ENCODE results near the gene PRKCE.
A peak's percentile ranks its signal among the peaks of the same experiment; 100 is the strongest.

DNA sequence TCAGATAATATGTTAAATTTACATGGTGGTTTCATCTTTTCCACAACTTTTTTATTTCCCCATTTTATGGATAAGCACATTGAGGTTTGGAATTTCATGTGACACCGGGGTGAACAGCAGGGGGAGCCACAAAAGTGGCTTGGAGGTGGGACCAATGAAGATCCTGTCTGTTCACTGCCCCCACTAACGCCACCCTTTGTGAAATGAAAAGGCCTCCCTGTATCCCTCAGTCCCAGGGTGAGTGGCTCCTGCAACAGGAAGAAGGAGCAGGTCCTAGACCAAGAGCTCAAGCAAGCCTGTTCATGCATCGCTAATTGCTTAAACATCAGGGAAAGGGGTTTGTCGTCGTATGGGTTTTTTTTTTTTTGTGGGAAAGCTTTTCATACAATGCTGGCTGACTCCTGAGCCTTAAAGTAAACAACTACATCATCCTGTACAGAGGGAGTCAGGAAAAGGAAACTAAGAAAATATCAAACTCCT, 377.9 kb downstream of the PRKCE start:
- TF ChIP-seq, protein P1, sequence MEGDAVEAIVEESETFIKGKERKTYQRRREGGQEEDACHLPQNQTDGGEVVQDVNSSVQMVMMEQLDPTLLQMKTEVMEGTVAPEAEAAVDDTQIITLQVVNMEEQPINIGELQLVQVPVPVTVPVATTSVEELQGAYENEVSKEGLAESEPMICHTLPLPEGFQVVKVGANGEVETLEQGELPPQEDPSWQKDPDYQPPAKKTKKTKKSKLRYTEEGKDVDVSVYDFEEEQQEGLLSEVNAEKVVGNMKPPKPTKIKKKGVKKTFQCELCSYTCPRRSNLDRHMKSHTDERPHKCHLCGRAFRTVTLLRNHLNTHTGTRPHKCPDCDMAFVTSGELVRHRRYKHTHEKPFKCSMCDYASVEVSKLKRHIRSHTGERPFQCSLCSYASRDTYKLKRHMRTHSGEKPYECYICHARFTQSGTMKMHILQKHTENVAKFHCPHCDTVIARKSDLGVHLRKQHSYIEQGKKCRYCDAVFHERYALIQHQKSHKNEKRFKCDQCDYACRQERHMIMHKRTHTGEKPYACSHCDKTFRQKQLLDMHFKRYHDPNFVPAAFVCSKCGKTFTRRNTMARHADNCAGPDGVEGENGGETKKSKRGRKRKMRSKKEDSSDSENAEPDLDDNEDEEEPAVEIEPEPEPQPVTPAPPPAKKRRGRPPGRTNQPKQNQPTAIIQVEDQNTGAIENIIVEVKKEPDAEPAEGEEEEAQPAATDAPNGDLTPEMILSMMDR (conservative IDR thresholded peaks at IDR 0.05 in 1 of 2, IDR thresholded peaks at IDR 0.05 in 1 of 2; ENCODE audit: extremely low read depth in 1 of 2, insufficient read depth in 1 of 2, low read depth in 1 of 2, low read length in 2 of 2) = peak in 1 of 2 donors; percentile 12
- no peak for TF ChIP-seq EZH2 (IDR thresholded peaks at IDR 0.05; ENCODE audit: borderline replicate concordance, low read length)

Data from mammary epithelial cell (primary cell).